K562 (cell line): ENCODE results near the gene KAZN. TPM values are rescaled to one million over a fixed set of nuclear protein-coding genes. Genes with fewer than 3 reads are reported as not detected.

Source experiments
- ATAC-seq: fragments of 200-7000 bp; cut with Tn5 transposase; 3 replicates; pipeline ENCODE4 v1.9.1; 2020; ENCODE audit warnings: moderate library complexity
- BruUV-seq: library from RNA; stranded (reverse); fragments of 400-500 nt; replicated peaks from 2 replicates; lab custom pipeline; 2021; lab: Mats Ljungman, UMichigan
- CTCF ChIA-PET: fragments of 300-600 bp; formaldehyde crosslinking; extraction: SDS; loops from one replicate; lab custom pipeline; 2021; ENCODE audit warnings: low intra/inter-chr PET ratio; lab: Yijun Ruan, JAX
- POLR2A ChIA-PET: fragments of 300-600, 350-650 bp; sonication (Branson Sonifier 250); formaldehyde crosslinking; extraction: SDS; loops from one replicate; lab custom pipeline; 2021; ENCODE audit warnings: antibody characterized with exemption, inconsistent platforms; lab: Yijun Ruan, JAX
- DNase-seq, 4 experiments: peaks; one replicate each; pipeline versions ENCODE4 v3.0.0 to v3.0.0-alpha.2; 2011 to 2018; ENCODE audit warnings: low spot score in 3 of 4, mixed read lengths in 3 of 4; ENCODE audit errors: extremely low read depth in 1 of 4
- FAIRE-seq: peaks from 2 replicates; lab custom pipeline; 2011; peaks lifted over from hg19 to GRCh38; lab: Jason Lieb, UNC
- H2AFZ ChIP-seq: 2 replicates; pipeline ENCODE4 v1.6.0; 2011; ENCODE audit warnings: low read depth, low read length, control low read depth, inconsistent platforms
- H3K27ac ChIP-seq: fragments of 200-600 bp; 3 replicates; pipeline ENCODE4 v1.8.0; 2011; ENCODE audit warnings: low read depth, mild to moderate bottlenecking, control low read depth, inconsistent platforms, low read length, moderate library complexity, mixed read lengths; ENCODE audit errors: extremely low read depth
- H3K27me3 ChIP-seq, 2 experiments: fragments of 300-600 bp in 1 of 2; 2 replicates in 1 of 2; 3 replicates in 1 of 2; pipeline versions ENCODE4 v1.6.0 to v1.8.0; 2011; ENCODE audit warnings: inconsistent platforms in 2 of 2, low read length in 2 of 2, mild to moderate bottlenecking in 1 of 2, mixed read lengths in 1 of 2, moderate library complexity in 1 of 2; ENCODE audit not compliant: control insufficient read depth in 2 of 2, insufficient read depth in 2 of 2
- H3K36me3 ChIP-seq: fragments of 300-600 bp; 3 replicates; pipeline ENCODE4 v1.8.0; 2011; ENCODE audit warnings: mild to moderate bottlenecking, low read length, inconsistent platforms; ENCODE audit not compliant: control insufficient read depth, insufficient read depth
- H3K4me1 ChIP-seq, 2 experiments: fragments of 200-600 bp in 1 of 2; replicated peaks in 1 of 2; 2 replicates in 1 of 2; 3 replicates in 1 of 2; pipeline versions ENCODE4 v1.5.1 to v1.8.0; 2011; ENCODE audit warnings: inconsistent platforms in 2 of 2, low read length in 2 of 2, mild to moderate bottlenecking in 1 of 2, mixed read lengths in 1 of 2, moderate library complexity in 1 of 2; ENCODE audit not compliant: control insufficient read depth in 2 of 2, insufficient read depth in 2 of 2
- H3K4me2 ChIP-seq: 2 replicates; pipeline ENCODE4 v1.6.1; 2011; ENCODE audit warnings: low read length, control low read depth, inconsistent platforms, mixed read lengths; ENCODE audit not compliant: insufficient read depth
- H3K4me3 ChIP-seq: fragments of 200-600 bp; sonication (generic), shearing (Covaris generic); 2 replicates; pipeline ENCODE4 v1.5.1; 2016; ENCODE audit warnings: control low read depth, inconsistent platforms
- H3K79me2 ChIP-seq: fragments of 200-600 bp; 3 replicates; pipeline ENCODE4 v1.8.0; 2011; ENCODE audit warnings: low read length, inconsistent platforms; ENCODE audit not compliant: control insufficient read depth, insufficient read depth
- H3K9ac ChIP-seq, 2 experiments: 2 replicates each; pipeline versions ENCODE4 v1.6.0 to v1.6.1; 2011; ENCODE audit warnings: low read depth in 2 of 2, low read length in 2 of 2, control low read depth in 1 of 2, inconsistent platforms in 1 of 2, mild to moderate bottlenecking in 1 of 2, mixed read lengths in 1 of 2; ENCODE audit not compliant: insufficient read depth in 1 of 2
- H3K9me1 ChIP-seq: one replicate; pipeline ENCODE4 v1.6.0; 2011; ENCODE audit warnings: inconsistent platforms, mild to moderate bottlenecking, low read length, moderate library complexity; ENCODE audit not compliant: control insufficient read depth, insufficient read depth
- H3K9me3 ChIP-seq: replicated peaks from 2 replicates; pipeline ENCODE4 v1.5.1; 2011; ENCODE audit warnings: low read depth, low read length, inconsistent platforms; ENCODE audit not compliant: control insufficient read depth, insufficient read depth
- H4K20me1 ChIP-seq: replicated peaks from 2 replicates; pipeline ENCODE4 v1.6.1; 2011; ENCODE audit warnings: low read length, inconsistent platforms, mixed read lengths; ENCODE audit not compliant: control insufficient read depth, insufficient read depth
- BCOR ChIP-seq: fragments of 450-650 bp; IDR thresholded peaks from 2 replicates; pipeline ENCODE4 v1.6.1; 2016
- CTCF ChIP-seq, 3 experiments: IDR thresholded peaks in 2 of 3; conservative IDR thresholded peaks in 1 of 3; 2 replicates each; pipeline ENCODE4 v1.5.1; 2011 to 2012; ENCODE audit warnings: low read length in 3 of 3, mild to moderate bottlenecking in 3 of 3, control low read depth in 2 of 3, improper control_type of control experiment in 1 of 3, inconsistent platforms in 1 of 3, low read depth in 1 of 3, mixed read lengths in 1 of 3, moderate library complexity in 1 of 3; ENCODE audit not compliant: insufficient read depth in 2 of 3
- POLR2A ChIP-seq: fragments of 450-650 bp; conservative IDR thresholded peaks from 2 replicates; pipeline ENCODE4 v1.6.1; 2016
- RBM25 ChIP-seq: fragments of 200-400 bp; formaldehyde crosslinking; IDR thresholded peaks from 2 replicates; pipeline ENCODE4 v1.6.1; 2018; ENCODE audit warnings: low read length, low read depth, moderate library complexity; ENCODE audit not compliant: severe bottlenecking
- RCOR1 ChIP-seq, 2 experiments: IDR thresholded peaks; 2 replicates each; pipeline ENCODE4 v1.6.1; 2012; ENCODE audit warnings: low read depth in 2 of 2, low read length in 2 of 2, borderline replicate concordance in 1 of 2, improper control_type of control experiment in 1 of 2
- SRF ChIP-seq, 2 experiments: fragments of 250-450, 450-650 bp in 1 of 2; sonication (Bioruptor Pico) in 1 of 2; sonication (generic) in 1 of 2; formaldehyde crosslinking; IDR thresholded peaks; 2 replicates each; pipeline versions ENCODE4 v1.5.0 to v1.5.1; 2020 to 2022; ENCODE audit warnings: mild to moderate bottlenecking in 1 of 2, missing genetic modification reagents in 1 of 2
- WGBS: fragments of 100-300 bp; shearing (Covaris generic); methylation state at CpG from one replicate; pipeline ENCODE4 v1.1.6; 2016; ENCODE audit warnings: low coverage, mixed read lengths; ENCODE audit not compliant: insufficient coverage; ENCODE audit errors: missing lambda C conversion rate; 5-methylcytosine and 5-hydroxymethylcytosine counted together
- in situ Hi-C: fragments of 300-500 bp; cut with MboI; formaldehyde crosslinking; loops from 4 replicates; pipeline ENCODE4 v1.15.0; 2018; ENCODE audit warnings: inconsistent platforms, mixed read lengths
- intact Hi-C: fragments of 100-400 bp; cut with micrococcal nuclease; formaldehyde crosslinking; loops from 2 replicates; pipeline ENCODE4 v1.14.2; 2022
- polyA plus RNA-seq, 8 experiments: library from polyadenylated mRNA; depleted of rRNA in 4 of 8; stranded (reverse) in 5 of 8; unstranded in 3 of 8; fragments of >200 nt; fragmentation: Nextera tagmentation in 2 of 8; fragmentation: Illumina TruSeq in 1 of 8; extraction: Ambion mirVana in 2 of 8; extraction: Trizol in 1 of 8; gene quantifications; 2 replicates each; pipeline versions ENCODE4 v1.2.1 to v1.2.3, GENCODE V29; 2011 to 2014; ENCODE audit warnings: inconsistent platforms in 1 of 8, missing spikeins in 1 of 8
- total RNA-seq, 7 experiments: library from RNA; depleted of rRNA in 6 of 7; stranded (reverse); fragments of >200 nt in 6 of 7; fragmentation: Illumina TruSeq in 2 of 7; extraction: Trizol in 2 of 7; gene quantifications; 2 replicates each; pipeline versions ENCODE4 v1.2.1 to v1.2.3, GENCODE V29; 2011 to 2021; ENCODE audit warnings: low replicate concordance in 1 of 7

The KAZN gene
- total and polyA plus RNA-seq, 9 of the 15 experiments (the other 6 are each of a cell fraction or from before 2014, with no cell fraction given), result 2.1 to 21.6 (median 5.4) TPM

GRCh38 chr1:15016001-15016400, 417.5 kb downstream of the KAZN start (continued):
- TF ChIP-seq CTCF (IDR thresholded peaks at IDR 0.05 in 2 of 3, conservative IDR thresholded peaks at IDR 0.05 in 1 of 3; ENCODE audit: insufficient read depth in 2 of 3, low read depth in 1 of 3, low read length in 3 of 3), result no peak
- no peak for TF ChIP-seq SRF (CRISPR knock-in tag; IDR thresholded peaks at IDR 0.05)

DNA sequence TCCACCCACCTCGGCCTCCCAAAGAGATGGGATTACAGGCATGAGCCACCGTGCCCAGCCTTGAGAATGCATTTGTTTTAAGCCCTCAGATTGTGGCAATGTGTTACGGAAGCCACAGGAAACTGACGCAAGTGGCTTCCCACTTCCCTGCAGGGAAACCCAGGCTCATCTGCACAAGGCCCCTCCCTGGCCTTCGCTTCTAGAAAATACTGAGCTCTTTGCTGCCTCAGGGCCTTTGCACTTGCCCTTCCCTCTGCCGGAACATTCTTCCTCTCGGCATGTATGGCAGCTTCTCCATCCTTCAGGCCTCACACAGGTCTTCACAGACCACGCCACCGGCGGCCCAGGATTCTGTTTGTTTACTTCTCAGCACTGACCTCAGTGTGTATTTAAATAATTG, 418.0 kb downstream of the KAZN start:
- no peaks in the 10 kb centered on the region for H3K27me3 ChIP-seq
- DNase-seq (no peak), ATAC-seq (no peak), FAIRE-seq (no peak)
- H3K9me1 ChIP-seq, result no peaks in the 10 kb centered on the region
- H3K4me1 ChIP-seq, result peaks cover 6% of the 10 kb centered on the region in 2 experiments; a peak in 3 of 5 replicates
- in situ Hi-C loops, result no loop called here
- 0 out of 3 replicates have a peak, but pooled peaks cover 2% of the 10 kb centered on the region for H3K79me2 ChIP-seq
- H3K4me2 ChIP-seq, result no peak overlapping the region
- H2AFZ ChIP-seq, result no peak overlapping the region
- intact Hi-C loops, result no loop called here
- no peaks in the 10 kb centered on the region for H3K36me3 ChIP-seq
- no peak overlapping the region for H3K4me3 ChIP-seq
- POLR2A ChIA-PET, result interaction anchor here (0.7 to 1.3 kb wide), 3 partner anchors 9 to 356 kb away, joined by 3 read pairs; no protein-coding TSS in a partner anchor
- no peak overlapping the region for H3K27ac ChIP-seq
- TF ChIP-seq BCOR, result peak; percentile 69
- peak; percentile 77 for TF ChIP-seq RBM25
- TF ChIP-seq POLR2A, result no peak
- 0 out of 4 replicates have a peak, but pooled peaks of 1 of the 2 experiments have one; percentile 13 for TF ChIP-seq RCOR1 (IDR thresholded peaks at IDR 0.05; ENCODE audit: borderline replicate concordance in 1 of 2, low read depth in 2 of 2, low read length in 2 of 2)
- H3K9ac ChIP-seq, result no peak overlapping the region; a peak in 1 of 4 replicates
- CTCF ChIA-PET, result no interaction called here
- H3K9me3 ChIP-seq, result no peaks in the 10 kb centered on the region
- H4K20me1 ChIP-seq, result peaks cover 5% of the 10 kb centered on the region
- WGBS, result 91% methylated on average over 10 of the region's 10 CpGs
- BruUV-seq, result no TSS peak
